ENCODE results near the gene C19orf81. TPM values are rescaled to one million over a fixed set of nuclear protein-coding genes. Genes with fewer than 3 reads are reported as not detected.

Gene C19orf81
- total and polyA plus RNA-seq, 2 of the 4 experiments (the other 2 are of a cell fraction), result 0.31 TPM; not detected in 1

- Histone ChIP-seq H2AK9ac (replicated peaks; ENCODE audit: low read depth, low read length, poor library complexity) (no peak overlapping the region), H3K27ac (ENCODE audit: insufficient read depth, low read length) (no peak overlapping the region), H3K4ac (ENCODE audit: low read depth, low read length) (no peak overlapping the region), H3K9me3 (ENCODE audit: control insufficient read depth, insufficient read depth, low read length) (peaks cover 9% of the 10 kb centered on the region), H4K91ac (ENCODE audit: insufficient read depth, low read depth, low read length) (no peak overlapping the region), H3K27me3 (ENCODE audit: control insufficient read depth, insufficient read depth, low read length) (peaks cover 18% of the 10 kb centered on the region), H2BK120ac (ENCODE audit: low read depth, low read length) (no peak overlapping the region), H3K23ac (ENCODE audit: low read depth, low read length) (no peak overlapping the region), H2BK20ac (ENCODE audit: low read depth, low read length) (no peak overlapping the region), H3K56ac (ENCODE audit: extremely low read depth, insufficient read depth, low read length) (no peak overlapping the region), H3K36me3 (ENCODE audit: control insufficient read depth, insufficient read depth, low read length) (no peaks in the 10 kb centered on the region), H4K5ac (ENCODE audit: low read depth, low read length) (no peak overlapping the region), H3K4me2 (ENCODE audit: low read depth, low read length) (no peak overlapping the region), H2AFZ (replicated peaks; ENCODE audit: low read length, poor library complexity) (no peak overlapping the region), H2BK15ac (ENCODE audit: low read depth, low read length) (no peak overlapping the region), H3K14ac (replicated peaks; ENCODE audit: low read depth, low read length) (no peak overlapping the region), H3K9ac (ENCODE audit: low read depth, low read length) (no peak overlapping the region), H2BK5ac (ENCODE audit: low read depth, low read length, poor library complexity, severe bottlenecking) (no peak overlapping the region), H3K4me1 (ENCODE audit: control insufficient read depth, insufficient read depth, low read length) (no peaks in the 10 kb centered on the region), H4K8ac (ENCODE audit: low read depth in 2 of 2, low read length in 2 of 2) (no peak overlapping the region), H2AK5ac (ENCODE audit: low read depth, low read length) (no peak overlapping the region), H3K18ac (ENCODE audit: low read depth, low read length) (no peak overlapping the region), H3K9me1 (ENCODE audit: insufficient read depth, low read length) (no peaks in the 10 kb centered on the region), H4K20me1 (ENCODE audit: insufficient read depth, low read length) (no peaks in the 10 kb centered on the region), H3K79me1 (ENCODE audit: low read depth in 1 of 2, low read length in 2 of 2) (no peaks in the 10 kb centered on the region), H3K4me3 (ENCODE audit: insufficient read depth, low read depth, low read length) (no peak overlapping the region)
- in situ Hi-C loops (cut with MboI; ENCODE audit: low sequenced_read_pairs), result no loop called here
- ChIA-PET POLR2A (ENCODE audit: unreplicated experiment) (no interaction called here), CTCF (no interaction called here)
- dilution Hi-C loops (cut with HindIII; ENCODE audit: low sequenced_read_pairs, unreplicated experiment), result no loop called here
- no CpG with 5 or more reads among the region's 2 CpGs for WGBS, 2 experiments (ENCODE audit: extremely low coverage in 2 of 2, insufficient read length in 1 of 2)
- no peak for DNase-seq
- no peak for ATAC-seq (ENCODE audit: low read depth)
- intact Hi-C loops (cut with micrococcal nuclease), result no loop called here
- TF ChIP-seq FOS (IDR thresholded peaks at IDR 0.05; ENCODE audit: low read depth, low read length) (no peak), CEBPB (IDR thresholded peaks at IDR 0.05; ENCODE audit: low read depth, low read length) (no peak), POLR2A (IDR thresholded peaks at IDR 0.05; ENCODE audit: low read depth, low read length) (no peak), MXI1 (IDR thresholded peaks at IDR 0.05; ENCODE audit: borderline replicate concordance, low read depth, low read length) (no peak), NFE2L2 (IDR thresholded peaks at IDR 0.05; ENCODE audit: low read depth, low read length) (no peak), CTCF (conservative IDR thresholded peaks at IDR 0.05; ENCODE audit: low read depth, low read length) (no peak), BHLHE40 (IDR thresholded peaks at IDR 0.05; ENCODE audit: low read depth, low read length) (no peak), RFX5 (IDR thresholded peaks at IDR 0.05; ENCODE audit: low read depth, low read length) (no peak), USF2 (IDR thresholded peaks at IDR 0.05; ENCODE audit: low read depth, low read length) (no peak), CHD1 (IDR thresholded peaks at IDR 0.05; ENCODE audit: low read depth, low read length) (no peak), SMC3 (IDR thresholded peaks at IDR 0.05; ENCODE audit: low read depth, low read length) (no peak)
- BruUV-seq (replicated peaks), result no TSS peak
Observed at GRCh38 chr19:50633359-50633758, 15.9 kb upstream of the C19orf81 start.
